Activated CD8-positive, alpha-beta memory T cell treated with anti-CD3 and anti-CD28 coated beads, Interleukin-2, amount 50 U/mL, for 1 hour (primary cell): Measurements from ENCODE around the gene MID1.

Source experiments
- DNase-seq: peaks from one replicate; pipeline ENCODE4 v3.0.0-alpha.2; 2020; ENCODE audit errors: extremely low read depth

The MID1 gene, protein sequence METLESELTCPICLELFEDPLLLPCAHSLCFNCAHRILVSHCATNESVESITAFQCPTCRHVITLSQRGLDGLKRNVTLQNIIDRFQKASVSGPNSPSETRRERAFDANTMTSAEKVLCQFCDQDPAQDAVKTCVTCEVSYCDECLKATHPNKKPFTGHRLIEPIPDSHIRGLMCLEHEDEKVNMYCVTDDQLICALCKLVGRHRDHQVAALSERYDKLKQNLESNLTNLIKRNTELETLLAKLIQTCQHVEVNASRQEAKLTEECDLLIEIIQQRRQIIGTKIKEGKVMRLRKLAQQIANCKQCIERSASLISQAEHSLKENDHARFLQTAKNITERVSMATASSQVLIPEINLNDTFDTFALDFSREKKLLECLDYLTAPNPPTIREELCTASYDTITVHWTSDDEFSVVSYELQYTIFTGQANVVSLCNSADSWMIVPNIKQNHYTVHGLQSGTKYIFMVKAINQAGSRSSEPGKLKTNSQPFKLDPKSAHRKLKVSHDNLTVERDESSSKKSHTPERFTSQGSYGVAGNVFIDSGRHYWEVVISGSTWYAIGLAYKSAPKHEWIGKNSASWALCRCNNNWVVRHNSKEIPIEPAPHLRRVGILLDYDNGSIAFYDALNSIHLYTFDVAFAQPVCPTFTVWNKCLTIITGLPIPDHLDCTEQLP

DNA sequence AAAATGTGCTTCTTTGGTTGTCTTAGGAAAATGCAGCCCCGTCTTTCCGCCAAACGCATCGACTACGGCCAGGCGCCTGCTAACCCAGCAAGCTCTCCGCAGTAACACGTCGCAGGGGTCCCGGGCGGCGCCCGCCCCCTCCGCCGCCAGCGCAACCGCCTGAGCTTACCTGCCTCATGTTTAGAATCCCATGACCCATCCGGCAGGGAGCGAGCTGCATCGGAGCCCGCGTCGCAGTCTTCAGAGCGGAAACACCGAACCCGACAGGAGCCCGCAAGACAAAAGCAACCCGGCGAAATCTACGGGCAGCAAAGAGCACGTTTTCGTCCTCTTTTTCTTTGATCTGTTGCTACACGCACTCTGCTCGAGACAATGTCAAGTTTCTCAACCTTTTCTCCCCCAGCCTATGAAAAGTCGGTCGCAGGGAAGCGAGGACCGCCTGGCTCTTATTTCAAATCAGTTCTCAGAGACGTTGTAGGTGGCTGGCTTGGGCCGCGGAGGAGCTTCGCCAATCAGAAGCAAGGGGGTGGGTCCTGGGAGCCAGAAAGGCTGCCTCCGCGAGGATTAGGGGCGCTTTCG is at the start of gene MID1:
Gene MID1 (minus strand): TSS at position 465 of the 579 bp plus-strand sequence. CDS start 53,038 bp downstream, outside the sequence.
- no peak for DNase-seq

DNA sequence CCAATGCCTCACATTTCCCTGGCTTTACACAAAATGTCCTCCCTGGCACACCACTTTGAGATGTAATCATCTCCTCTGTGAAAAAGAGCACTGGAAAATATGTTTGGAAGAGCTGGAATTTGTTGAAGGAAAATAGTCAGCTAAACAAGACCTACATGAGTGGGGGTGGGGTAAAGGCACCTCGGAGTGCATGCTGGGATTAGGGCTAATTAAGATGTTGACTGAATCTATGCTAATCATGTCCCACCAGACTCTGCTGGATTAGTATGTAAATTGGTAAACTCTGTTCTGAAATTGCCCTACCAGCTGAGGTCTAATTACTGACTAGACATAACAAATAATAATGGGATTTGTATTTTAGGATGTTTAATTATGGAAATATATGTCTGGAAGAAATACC is 46.8 kb upstream of the MID1 start:
- no peak for DNase-seq

DNA sequence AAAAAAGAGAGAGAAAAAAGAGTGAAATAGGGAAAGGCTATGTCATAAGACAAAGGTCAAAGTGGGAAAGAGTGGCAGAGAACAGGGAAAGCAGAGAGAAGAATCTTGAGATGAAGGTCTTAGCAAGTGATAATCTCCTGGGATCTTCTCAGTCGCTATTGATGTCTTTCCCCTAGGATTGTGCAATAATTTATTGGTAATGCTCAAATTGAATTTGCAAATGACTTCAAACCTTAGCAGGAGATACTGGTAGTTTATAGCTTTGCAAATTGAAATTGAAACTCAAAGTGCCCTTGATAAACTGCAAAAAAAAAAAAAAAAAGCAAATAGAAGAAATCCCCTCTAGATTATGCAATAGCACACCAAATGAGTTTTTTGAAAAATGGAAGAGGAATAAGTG is 45.7 kb upstream of the MID1 start:
- DNase-seq: no peak

DNA sequence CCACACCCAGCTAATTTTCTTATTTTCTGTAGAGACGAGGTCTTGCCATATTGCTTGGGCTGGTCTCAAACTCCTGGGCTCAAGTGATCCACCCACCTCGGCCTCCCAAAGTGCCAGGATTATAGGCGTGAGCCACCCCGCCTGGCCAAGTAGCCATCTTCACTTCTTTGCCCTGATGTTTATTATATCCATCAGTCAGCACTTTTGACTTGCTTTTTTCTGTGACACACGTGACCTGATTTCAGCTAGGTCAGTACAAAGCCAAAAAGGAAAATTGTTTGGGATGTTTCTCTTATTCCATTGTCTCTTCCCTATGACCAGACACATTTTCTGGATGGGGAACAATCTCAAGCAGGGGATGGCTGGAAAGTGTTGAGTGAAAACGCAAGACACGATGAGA is 45.3 kb upstream of the MID1 start:
- DNase-seq: no peak

DNA sequence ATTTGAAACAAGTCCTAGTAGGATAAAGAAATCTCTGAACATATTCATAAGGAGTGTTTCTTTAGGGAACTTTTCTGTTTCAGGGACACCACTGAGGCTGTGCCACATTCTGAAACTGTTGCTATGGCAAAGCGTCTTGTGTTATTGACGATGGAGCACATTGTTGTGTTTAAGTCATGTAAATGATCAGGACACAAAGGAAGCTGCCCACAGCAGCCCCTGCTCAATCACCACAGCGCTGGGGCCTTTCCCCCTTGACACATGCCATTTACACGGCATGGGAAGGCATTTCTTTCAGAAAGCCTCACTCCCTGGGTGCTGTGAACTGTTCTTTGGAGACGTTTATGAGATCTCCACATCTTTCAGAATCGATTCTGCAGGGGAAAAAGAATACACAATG is 39.8 kb upstream of the MID1 start:
- DNase-seq: no peak

DNA sequence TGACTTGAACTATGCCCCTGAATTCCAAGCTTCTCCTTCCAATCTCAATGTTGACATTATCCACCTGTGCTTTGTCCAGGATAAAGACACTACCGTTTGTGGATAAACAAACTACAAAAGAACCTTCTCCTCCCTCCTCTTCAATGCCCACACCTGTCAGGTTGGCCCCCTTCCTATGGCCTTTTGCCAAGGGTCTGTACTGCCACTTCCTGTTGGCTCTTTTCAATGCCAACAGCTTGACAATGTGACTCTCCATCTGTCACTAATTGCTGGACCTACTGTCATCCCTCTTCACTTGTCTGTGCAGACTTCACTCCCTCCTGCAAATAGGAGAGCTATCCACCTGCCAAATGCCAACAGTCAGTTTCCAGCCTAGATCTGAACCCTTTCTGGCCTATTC is 35.8 kb upstream of the MID1 start:
- DNase-seq: no peak

DNA sequence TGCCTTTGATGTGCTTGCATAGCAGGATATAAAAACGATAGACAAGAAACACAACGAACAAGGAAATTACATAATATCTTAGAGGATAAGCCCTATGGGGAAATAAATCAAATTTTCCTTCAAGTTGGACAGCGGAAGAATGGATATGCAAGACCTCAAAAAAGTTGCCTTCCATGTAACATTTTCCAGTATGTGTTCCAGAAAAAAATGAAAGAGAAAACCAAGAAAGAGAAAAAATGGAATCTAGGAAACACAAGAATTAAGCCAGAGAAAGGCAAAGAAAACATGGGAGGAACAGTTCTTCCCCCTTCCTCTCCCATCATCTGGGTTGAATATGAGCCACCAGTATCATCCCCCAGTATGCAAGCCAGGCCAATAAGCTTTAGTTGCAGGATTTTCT is 34.6 kb upstream of the MID1 start:
- no peak for DNase-seq

DNA sequence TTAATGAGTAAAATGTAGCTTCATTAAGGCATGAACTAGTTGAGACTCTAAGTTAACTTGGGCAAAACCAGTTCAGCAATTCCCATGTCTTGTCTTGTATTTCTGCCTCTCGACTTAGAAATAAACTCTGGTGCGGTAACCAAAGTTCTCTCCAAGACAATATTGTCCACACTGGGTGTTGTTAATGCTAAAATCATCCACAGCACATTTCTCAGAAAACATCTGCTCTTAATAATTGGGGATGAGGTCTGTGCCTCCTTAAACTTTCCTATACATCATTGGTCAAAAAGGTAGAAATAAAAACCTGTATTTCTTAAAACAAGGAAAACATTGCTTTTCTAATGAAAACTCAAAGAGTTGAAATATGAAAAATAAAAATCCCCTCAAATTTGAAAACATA is 32.9 kb upstream of the MID1 start:
- DNase-seq: no peak

DNA sequence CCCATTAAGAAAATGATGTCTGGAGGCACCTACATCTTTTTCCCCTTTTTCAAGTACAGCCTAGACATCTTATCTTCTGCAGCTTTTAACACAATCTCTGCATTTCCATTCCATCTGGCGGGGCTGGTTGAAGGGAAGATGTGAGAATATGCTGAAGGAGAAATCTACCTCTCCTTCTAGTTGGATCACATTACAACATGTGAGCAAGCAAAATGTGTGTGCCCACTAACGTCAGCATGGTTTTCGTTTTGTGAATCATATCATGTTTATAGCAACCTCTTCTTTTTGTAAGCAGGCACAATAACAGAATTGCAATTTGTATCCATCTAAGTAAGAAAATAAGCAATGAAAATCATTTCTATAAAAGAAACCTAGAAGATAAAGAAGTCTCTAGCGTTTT is 28.9 kb upstream of the MID1 start:
- DNase-seq: no peak

DNA sequence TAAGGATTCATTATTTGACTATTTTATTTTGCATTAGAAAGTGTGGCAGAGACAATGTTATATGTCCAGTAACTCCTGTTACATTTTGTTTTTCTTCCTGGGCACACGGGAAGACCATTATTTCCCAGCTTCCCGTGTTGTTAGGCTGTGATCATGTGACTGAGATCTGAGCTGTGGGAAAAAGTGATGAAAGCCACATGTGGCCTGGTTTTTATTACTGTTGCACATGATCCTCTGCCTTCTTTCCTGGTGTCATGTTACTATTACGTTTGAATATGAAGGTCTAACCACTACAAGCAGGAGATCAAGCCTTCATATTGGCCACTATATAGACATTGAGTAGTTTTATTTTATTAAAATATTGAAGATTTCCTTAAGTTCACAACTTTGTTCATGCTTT is 28.2 kb upstream of the MID1 start:
- no peak for DNase-seq

DNA sequence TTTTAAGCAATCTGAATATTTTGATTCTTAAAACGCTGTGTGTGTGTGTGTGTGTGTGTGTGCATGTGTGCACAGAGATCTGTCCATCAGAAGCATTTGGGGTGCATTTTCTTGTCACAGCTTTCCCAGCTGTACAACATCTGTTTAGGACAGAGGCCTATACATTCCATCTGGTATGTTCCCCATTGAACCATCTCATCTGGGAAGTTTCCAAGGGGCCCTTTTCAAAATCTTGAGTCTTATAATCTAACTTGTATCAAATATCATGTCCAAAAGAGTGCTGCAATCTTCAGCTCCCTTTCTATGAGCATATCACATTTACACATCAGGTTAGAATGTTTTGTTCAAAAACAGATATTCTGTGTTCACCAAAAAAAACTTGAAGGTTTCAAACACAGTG is 16.5 kb upstream of the MID1 start:
- DNase-seq: no peak

DNA sequence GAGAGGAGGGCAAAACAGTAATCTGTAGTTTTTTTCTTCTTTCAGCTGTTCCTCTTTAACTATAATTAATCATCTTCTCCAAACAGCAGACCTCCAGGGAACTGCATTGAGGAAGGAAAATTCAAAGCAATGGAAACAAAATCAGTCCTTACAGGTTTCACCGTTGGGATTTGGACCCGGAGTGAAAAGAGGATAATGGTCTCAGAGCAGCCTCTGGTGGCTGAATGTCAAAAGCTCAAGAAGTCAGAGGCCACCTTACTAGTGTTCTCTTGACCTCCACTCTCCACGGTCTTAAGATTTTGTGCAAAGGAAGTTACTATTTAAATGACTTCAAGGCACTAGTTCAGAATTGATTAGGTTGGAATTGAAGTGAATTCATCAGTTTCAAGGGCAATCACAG is 16.0 kb upstream of the MID1 start:
- DNase-seq: no peak

DNA sequence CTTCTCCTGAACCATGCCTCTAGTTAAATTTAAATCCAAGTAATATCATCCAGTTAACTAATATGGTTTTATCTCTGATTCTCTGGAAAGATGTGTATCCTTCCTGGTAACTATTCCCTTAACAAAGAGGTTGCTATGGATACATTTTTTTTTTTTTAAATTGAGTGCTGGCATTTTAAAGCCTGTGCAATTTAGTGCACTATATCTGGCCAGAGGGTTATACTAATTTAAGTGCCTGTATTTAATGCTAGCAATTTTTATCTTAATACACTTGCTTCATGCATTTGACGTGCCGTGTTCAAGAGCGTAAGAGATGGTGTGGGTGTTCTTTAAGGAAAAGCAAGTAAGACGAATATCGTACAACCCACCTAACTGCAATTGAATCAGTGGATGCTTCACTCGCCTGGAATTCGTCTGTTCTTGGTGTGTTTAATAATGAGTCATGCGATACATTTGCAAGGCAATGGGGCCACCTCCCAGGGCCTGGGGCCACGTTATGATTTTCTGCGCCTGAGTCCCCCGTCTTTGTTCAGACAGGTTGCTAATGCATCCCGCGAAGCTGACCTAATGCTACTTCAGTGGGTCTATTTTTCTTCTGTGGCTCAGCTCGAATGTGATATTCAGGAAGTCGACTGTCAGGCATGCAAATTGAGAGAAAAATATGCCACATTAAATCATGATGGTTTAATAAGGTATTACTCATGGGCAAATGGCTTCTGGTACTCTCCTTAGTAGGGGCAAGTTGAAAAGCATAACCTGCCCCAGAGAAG is 14.2 kb upstream of the MID1 start:
- no peak for DNase-seq

DNA sequence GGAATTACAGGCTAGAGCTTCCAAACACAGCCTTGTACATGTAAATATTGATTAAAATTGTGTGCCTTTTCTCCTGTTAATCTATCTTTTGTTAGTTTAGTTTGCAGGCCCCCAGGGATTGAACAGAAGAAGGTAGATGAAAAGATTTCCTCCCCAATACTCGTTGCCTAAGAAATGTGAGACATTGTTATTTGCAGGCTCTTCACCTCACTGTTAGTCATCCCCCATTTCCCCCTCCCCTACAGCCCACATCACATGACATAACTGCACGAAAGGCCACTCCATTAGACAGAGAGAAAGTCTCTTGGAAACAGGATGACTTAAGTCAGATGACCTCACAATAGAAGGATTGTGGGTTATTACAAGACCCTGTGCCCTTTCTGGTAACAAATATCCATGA is 13.3 kb upstream of the MID1 start:
- DNase-seq: no peak

DNA sequence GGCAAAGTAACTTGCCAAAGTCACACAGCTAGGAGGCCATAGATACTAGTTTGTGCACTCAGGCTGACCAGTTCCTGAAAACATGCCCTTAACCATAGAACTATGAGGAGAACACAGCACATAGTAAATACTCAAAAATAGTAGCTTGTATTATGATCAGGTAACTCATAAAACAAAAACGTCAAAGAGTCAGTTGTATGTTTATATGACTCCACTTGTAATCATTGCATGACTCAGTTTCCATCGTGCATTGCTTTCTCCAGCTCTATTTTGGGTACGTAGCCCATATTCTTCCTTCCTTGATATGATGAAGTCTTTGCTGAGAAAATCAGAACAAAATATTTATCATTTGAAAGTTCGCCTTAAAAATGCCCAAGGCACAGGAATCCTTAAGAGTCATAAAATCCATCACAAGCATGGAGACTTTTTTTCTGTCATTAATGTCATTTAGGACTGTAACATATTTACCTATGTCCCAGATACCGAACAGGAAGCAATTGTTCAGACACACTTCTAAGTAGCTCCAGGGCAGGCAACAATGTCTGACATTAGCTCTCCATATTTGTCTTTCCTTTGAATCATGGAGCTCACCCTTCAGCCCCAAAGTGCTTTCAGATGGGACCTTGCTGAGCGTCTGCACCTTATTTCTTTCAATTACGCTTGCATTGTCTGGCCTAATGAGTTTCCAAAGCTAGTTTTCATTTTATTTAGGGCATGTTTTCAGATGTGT is 11.2 kb upstream of the MID1 start:
- no peak for DNase-seq

DNA sequence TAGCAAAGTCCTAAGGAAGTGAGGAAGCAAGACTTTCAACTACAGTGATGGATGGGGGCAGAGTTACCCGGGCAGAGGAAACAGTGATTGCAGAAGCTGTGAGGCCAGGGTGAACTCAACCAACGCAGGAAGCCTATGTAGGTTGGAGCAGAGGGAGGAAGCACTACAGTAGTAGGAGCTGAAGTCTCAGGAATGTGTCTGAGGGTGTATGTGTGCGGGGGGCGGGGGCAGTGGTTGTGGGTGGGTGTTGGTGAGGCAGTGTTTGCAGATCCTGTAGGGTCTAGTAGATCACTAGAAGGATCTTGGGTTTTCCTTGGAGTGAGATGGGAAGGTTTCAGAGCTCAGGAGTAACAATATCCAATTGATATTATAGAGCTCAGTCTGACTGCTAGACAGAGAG is 9.9 kb upstream of the MID1 start:
- no peak for DNase-seq

DNA sequence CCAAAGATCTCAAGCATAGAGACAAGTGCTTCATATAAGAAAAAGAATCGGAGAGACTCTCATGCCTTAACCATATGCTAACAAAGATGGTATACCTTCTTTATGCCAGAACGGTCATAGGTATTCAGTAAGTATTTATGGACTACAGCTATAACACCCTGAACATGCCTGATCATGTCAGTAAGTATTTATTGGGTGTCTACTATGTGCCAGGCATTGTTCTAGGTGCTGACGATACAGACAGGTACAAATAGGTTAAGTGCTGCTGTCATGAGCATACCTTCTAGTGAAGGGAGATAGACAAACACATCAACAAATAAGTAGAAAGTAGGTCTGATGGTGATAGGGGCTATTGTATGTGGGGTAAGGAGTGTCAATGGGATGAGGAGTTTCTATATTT is 9.5 kb upstream of the MID1 start:
- no peak for DNase-seq

DNA sequence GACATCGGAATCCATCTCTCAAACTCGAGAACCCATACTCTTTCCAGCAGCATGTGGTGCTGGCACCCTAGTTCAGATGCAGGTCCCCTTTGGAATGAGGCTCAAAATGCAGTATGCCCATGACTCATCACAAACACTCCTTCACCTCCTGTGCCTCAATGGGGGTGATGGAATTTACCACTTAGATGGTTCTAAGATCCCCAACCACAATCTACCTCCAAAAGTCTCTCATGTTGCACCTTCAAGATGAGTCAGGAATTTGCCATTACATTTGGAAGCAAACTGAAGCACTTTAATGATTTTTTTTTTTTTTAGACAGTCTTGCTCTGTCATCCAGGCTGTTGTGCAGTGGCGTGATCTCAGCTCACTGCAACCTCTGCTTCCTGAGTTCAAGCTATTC is 8.5 kb upstream of the MID1 start:
- no peak for DNase-seq

DNA sequence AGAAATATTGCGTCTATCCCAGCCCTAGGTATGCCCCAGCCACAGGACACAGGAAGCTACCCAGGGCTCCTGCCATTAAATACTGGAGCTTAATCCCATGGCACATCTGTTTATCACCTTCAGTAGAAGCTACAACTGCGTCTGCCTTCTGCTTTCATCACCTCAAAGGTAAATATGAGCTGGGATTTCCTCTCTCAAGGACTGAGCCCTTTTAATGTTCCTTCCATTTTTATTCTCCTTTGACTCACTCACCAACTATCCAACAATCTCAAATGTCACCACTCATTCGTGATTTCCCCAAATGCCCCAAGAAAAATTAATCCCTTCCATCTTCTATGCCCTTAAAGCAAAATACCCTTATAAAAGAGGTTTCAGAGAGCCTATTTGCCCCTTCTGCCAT is 1.8 kb upstream of the MID1 start:
- no peak for DNase-seq

DNA sequence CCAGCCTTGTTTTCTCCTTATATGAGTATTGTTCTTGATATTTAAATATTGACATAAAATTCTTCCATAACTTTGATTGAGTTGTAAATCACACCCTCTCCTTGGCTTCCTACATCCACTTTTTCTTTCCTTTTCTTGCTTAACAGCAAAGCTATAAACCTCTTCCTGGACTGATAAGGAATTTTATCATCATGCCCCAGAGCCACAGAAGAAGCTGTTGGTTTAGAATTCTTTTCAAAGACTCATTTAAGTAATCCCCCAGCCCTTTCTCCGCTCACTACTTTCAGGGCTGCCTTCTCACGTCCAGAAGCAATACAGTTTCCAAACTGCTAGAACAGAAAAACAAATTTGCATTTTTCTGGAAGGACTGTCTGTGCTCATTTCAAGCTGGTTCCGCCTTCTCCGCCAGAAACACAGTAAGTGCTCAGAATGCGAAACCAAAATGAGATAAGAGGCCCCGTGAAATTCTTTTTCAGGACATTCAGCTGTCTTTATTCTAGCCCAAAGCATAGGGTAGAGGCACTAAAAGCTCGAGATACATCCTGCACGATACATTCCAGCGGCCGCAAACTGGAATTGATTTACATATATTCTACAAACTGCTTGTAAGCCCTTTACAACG is 849 bp downstream of the MID1 start:
- DNase-seq: no peak

DNA sequence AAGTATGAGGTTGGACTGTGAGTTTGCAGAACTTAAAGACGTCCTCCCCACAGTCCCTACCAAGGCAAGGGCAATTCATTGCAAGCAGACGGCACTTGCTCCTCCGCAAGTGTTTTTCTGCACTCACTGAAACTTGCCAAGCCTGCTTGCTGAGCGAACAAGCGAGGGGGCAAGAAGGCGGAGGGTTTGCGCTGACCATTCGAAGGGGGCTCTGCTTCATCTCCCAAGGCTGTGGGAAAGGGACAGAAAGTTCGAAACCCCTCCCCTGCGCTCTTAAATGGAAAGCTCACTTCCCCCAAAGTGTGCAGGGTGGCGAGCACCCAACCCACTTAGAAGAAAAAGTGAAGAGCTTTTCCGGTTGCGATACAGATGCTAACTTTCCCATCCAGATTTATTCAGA is 1.4 kb downstream of the MID1 start:
- no peak for DNase-seq
